ENCODE data around the gene LINC00237.

Gene LINC00237

GRCh38 chr20:21106171-21107017, at the start of gene LINC00237:
TSS of gene LINC00237 (minus strand) at chr20:21106358.
- Mint-ChIP-seq H3K27me3 (peaks cover 19% of the 10 kb centered on the region), H3K27ac (no peak within 1 kb of the TSS), H3K4me3 (no peak within 1 kb of the TSS), H3K36me3 (peaks cover 2% of the 10 kb centered on the region), H3K4me1 (peaks cover 5% of the 10 kb centered on the region), H3K9me3 (peaks cover 2% of the 10 kb centered on the region)
- DNase-seq (ENCODE audit: low spot score in 2 of 2), result no peak
- ATAC-seq (ENCODE audit: low read depth), result no peak

- H3K27me3 Mint-ChIP-seq, result no peaks in the 10 kb centered on the region
- H3K27ac Mint-ChIP-seq, result no peak overlapping the region
- H3K36me3 Mint-ChIP-seq, result peaks cover 30% of the 10 kb centered on the region
- H3K4me1 Mint-ChIP-seq, result peaks cover 2% of the 10 kb centered on the region
- H3K9me3 Mint-ChIP-seq, result peaks cover 2% of the 10 kb centered on the region
- DNase-seq (ENCODE audit: low spot score in 2 of 2) (no peak), ATAC-seq (ENCODE audit: low read depth) (no peak)
- no peak overlapping the region for H3K4me3 Mint-ChIP-seq
Measured at GRCh38 chr20:21155268-21155667, 49.1 kb upstream of the LINC00237 start.

GRCh38 chr20:21154692-21155091, 48.5 kb upstream of the LINC00237 start:
- no peak for DNase-seq (ENCODE audit: low spot score in 2 of 2)

GRCh38 chr20:21151791-21152190, 45.6 kb upstream of the LINC00237 start:
- Mint-ChIP-seq H3K36me3 (peaks cover 39% of the 10 kb centered on the region), H3K4me1 (no peaks in the 10 kb centered on the region), H3K27me3 (no peaks in the 10 kb centered on the region), H3K27ac (no peak overlapping the region), H3K9me3 (peaks cover 2% of the 10 kb centered on the region), H3K4me3 (no peak overlapping the region)
- ATAC-seq (ENCODE audit: low read depth), result no peak
- DNase-seq (ENCODE audit: low spot score in 2 of 2), result no peak

More at GRCh38 chr20:21154692-21155091, 48.5 kb upstream of the LINC00237 start:
- no peak for ATAC-seq (ENCODE audit: low read depth)
- no peaks in the 10 kb centered on the region for H3K4me1 Mint-ChIP-seq
- peaks cover 2% of the 10 kb centered on the region for H3K9me3 Mint-ChIP-seq
- no peak overlapping the region for H3K27ac Mint-ChIP-seq
- no peak overlapping the region for H3K4me3 Mint-ChIP-seq
- no peaks in the 10 kb centered on the region for H3K27me3 Mint-ChIP-seq
- H3K36me3 Mint-ChIP-seq, result peaks cover 26% of the 10 kb centered on the region

- peaks cover 2% of the 10 kb centered on the region for H3K9me3 Mint-ChIP-seq
- H3K36me3 Mint-ChIP-seq, result peaks cover 36% of the 10 kb centered on the region
- no peaks in the 10 kb centered on the region for H3K4me1 Mint-ChIP-seq
- H3K4me3 Mint-ChIP-seq, result no peak overlapping the region
- no peaks in the 10 kb centered on the region for H3K27me3 Mint-ChIP-seq
- DNase-seq (ENCODE audit: low spot score in 2 of 2) (no peak), ATAC-seq (ENCODE audit: low read depth) (no peak)
- no peak overlapping the region for H3K27ac Mint-ChIP-seq
Measured at GRCh38 chr20:21149344-21149743, 43.2 kb upstream of the LINC00237 start.

- no peaks in the 10 kb centered on the region for H3K27me3 Mint-ChIP-seq
- no peaks in the 10 kb centered on the region for H3K4me1 Mint-ChIP-seq
- ATAC-seq (ENCODE audit: low read depth) (no peak), DNase-seq (ENCODE audit: low spot score in 2 of 2) (no peak)
- H3K9me3 Mint-ChIP-seq, result no peaks in the 10 kb centered on the region
- no peak overlapping the region for H3K4me3 Mint-ChIP-seq
- H3K27ac Mint-ChIP-seq, result no peak overlapping the region
- H3K36me3 Mint-ChIP-seq, result peaks cover 29% of the 10 kb centered on the region
Measured at GRCh38 chr20:21147593-21147992, 41.4 kb upstream of the LINC00237 start.

GRCh38 chr20:21146215-21146614, 40.1 kb upstream of the LINC00237 start:
- Mint-ChIP-seq H3K27ac (no peak overlapping the region), H3K9me3 (no peaks in the 10 kb centered on the region), H3K27me3 (no peaks in the 10 kb centered on the region), H3K4me3 (no peak overlapping the region), H3K36me3 (peaks cover 35% of the 10 kb centered on the region), H3K4me1 (peaks cover 3% of the 10 kb centered on the region)
- DNase-seq (ENCODE audit: low spot score in 2 of 2) (no peak), ATAC-seq (ENCODE audit: low read depth) (no peak)

- Mint-ChIP-seq H3K9me3 (no peaks in the 10 kb centered on the region), H3K27ac (no peak overlapping the region), H3K4me3 (no peak overlapping the region), H3K27me3 (no peaks in the 10 kb centered on the region), H3K4me1 (peaks cover 3% of the 10 kb centered on the region), H3K36me3 (peaks cover 32% of the 10 kb centered on the region)
- ATAC-seq (ENCODE audit: low read depth), result no peak
- no peak for DNase-seq (ENCODE audit: low spot score in 2 of 2)
Measured at GRCh38 chr20:21145424-21145823, 39.3 kb upstream of the LINC00237 start.

- Mint-ChIP-seq H3K27me3 (no peaks in the 10 kb centered on the region), H3K9me3 (no peaks in the 10 kb centered on the region), H3K27ac (no peak overlapping the region), H3K4me1 (peaks cover 3% of the 10 kb centered on the region), H3K4me3 (no peak overlapping the region), H3K36me3 (peaks cover 26% of the 10 kb centered on the region)
- ATAC-seq (ENCODE audit: low read depth) (no peak), DNase-seq (ENCODE audit: low spot score in 2 of 2) (no peak)
Measured at GRCh38 chr20:21143194-21143890, 37.2 kb upstream of the LINC00237 start.

GRCh38 chr20:21141825-21142224, 35.7 kb upstream of the LINC00237 start:
- no peaks in the 10 kb centered on the region for H3K27me3 Mint-ChIP-seq
- H3K27ac Mint-ChIP-seq, result no peak overlapping the region
- ATAC-seq (ENCODE audit: low read depth), result no peak
- DNase-seq (ENCODE audit: low spot score in 2 of 2), result no peak
- no peaks in the 10 kb centered on the region for H3K9me3 Mint-ChIP-seq
- no peak overlapping the region for H3K4me3 Mint-ChIP-seq
- H3K4me1 Mint-ChIP-seq, result peaks cover 3% of the 10 kb centered on the region
- peaks cover 29% of the 10 kb centered on the region for H3K36me3 Mint-ChIP-seq

- H3K4me3 Mint-ChIP-seq, result no peak overlapping the region
- H3K4me1 Mint-ChIP-seq, result peaks cover 3% of the 10 kb centered on the region
- no peak for ATAC-seq (ENCODE audit: low read depth)
- no peak for DNase-seq (ENCODE audit: low spot score in 2 of 2)
- peaks cover 30% of the 10 kb centered on the region for H3K36me3 Mint-ChIP-seq
- no peak overlapping the region for H3K27ac Mint-ChIP-seq
- no peaks in the 10 kb centered on the region for H3K9me3 Mint-ChIP-seq
- H3K27me3 Mint-ChIP-seq, result no peaks in the 10 kb centered on the region
Measured at GRCh38 chr20:21139881-21140566, 33.9 kb upstream of the LINC00237 start.

GRCh38 chr20:21137078-21137477, 30.9 kb upstream of the LINC00237 start:
- no peaks in the 10 kb centered on the region for H3K9me3 Mint-ChIP-seq
- peaks cover 33% of the 10 kb centered on the region for H3K36me3 Mint-ChIP-seq

GRCh38 chr20:21136015-21136732, 30.0 kb upstream of the LINC00237 start:
- no peak overlapping the region for H3K27ac Mint-ChIP-seq
- ATAC-seq (ENCODE audit: low read depth), result no peak
- no peaks in the 10 kb centered on the region for H3K9me3 Mint-ChIP-seq
- no peak overlapping the region for H3K4me3 Mint-ChIP-seq
- H3K36me3 Mint-ChIP-seq, result peaks cover 34% of the 10 kb centered on the region
- no peak for DNase-seq (ENCODE audit: low spot score in 2 of 2)
- no peaks in the 10 kb centered on the region for H3K27me3 Mint-ChIP-seq
- H3K4me1 Mint-ChIP-seq, result no peaks in the 10 kb centered on the region

More at GRCh38 chr20:21137078-21137477, 30.9 kb upstream of the LINC00237 start:
- ATAC-seq (ENCODE audit: low read depth) (no peak), DNase-seq (ENCODE audit: low spot score in 2 of 2) (no peak)
- Mint-ChIP-seq H3K27ac (no peak overlapping the region), H3K27me3 (no peaks in the 10 kb centered on the region), H3K4me3 (no peak overlapping the region), H3K4me1 (peaks cover 3% of the 10 kb centered on the region)

Data from memory B cell (primary cell).